ENCODE data around the gene CCBE1.
"Not testable (repeated sequence)": the region's sequence is repeated elsewhere in the genome, so short reads cannot be mapped to it uniquely, and the experiment has no call there.

CCBE1 gene

DNA sequence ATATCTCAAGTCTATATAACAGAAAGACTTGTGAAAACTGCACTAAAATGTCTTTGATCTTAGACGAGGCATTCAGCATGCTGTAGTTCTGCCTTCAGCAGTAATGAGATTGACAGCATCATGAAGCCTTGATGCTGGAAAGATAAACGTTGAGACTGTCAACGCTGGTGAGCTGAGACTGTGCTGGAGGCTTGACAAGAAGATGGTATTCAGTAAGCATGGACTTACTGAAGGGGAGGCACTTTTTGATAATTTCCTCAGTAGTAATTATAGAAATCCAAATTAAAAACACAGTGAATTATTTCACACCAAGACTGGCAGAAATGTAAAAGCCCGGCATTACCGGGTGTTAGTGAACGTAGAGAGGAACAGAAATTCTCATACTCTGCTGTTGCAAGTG, 162.2 kb downstream of the CCBE1 start:
- Histone ChIP-seq H3K9me3 (ENCODE audit: control insufficient read depth, low read length) (no peaks in the 10 kb centered on the region), H3K9ac (ENCODE audit: low read length) (no peak overlapping the region), H3K4me3 (ENCODE audit: low read length) (no peak overlapping the region), H3K36me3 (ENCODE audit: control insufficient read depth, insufficient read depth, low read length, severe bottlenecking) (no peaks in the 10 kb centered on the region), H3K27me3 (replicated peaks; ENCODE audit: control insufficient read depth, insufficient read depth, low read length) (no peaks in the 10 kb centered on the region), H3K4me1 (ENCODE audit: control insufficient read depth, insufficient read depth, low read length) (peaks cover 5% of the 10 kb centered on the region)
- no peak for DNase-seq (ENCODE audit: low read depth)

DNA sequence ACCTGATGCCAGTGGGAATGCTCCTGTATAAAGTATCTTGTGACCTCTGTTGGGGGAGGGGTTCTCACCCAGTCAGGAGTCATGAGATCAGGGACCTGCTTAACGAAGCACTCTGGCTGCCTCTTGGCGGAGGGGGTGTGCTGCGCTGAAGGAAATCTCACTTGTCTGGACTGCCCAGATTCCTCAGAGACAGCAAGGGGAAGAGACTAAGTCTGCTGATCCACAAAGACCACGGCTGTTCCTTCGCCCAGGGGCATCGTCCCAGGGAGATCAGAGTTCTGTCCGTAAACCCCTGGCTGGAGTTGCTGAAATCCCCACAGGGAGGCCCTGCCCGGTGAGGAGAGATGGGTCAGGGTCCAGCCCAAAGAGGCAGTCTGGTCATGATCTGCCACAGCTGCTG, 168.4 kb downstream of the CCBE1 start:
- Histone ChIP-seq H3K4me1 (ENCODE audit: control insufficient read depth, insufficient read depth, low read length) (no peaks in the 10 kb centered on the region), H3K9me3 (ENCODE audit: control insufficient read depth, low read length) (no peaks in the 10 kb centered on the region)

DNA sequence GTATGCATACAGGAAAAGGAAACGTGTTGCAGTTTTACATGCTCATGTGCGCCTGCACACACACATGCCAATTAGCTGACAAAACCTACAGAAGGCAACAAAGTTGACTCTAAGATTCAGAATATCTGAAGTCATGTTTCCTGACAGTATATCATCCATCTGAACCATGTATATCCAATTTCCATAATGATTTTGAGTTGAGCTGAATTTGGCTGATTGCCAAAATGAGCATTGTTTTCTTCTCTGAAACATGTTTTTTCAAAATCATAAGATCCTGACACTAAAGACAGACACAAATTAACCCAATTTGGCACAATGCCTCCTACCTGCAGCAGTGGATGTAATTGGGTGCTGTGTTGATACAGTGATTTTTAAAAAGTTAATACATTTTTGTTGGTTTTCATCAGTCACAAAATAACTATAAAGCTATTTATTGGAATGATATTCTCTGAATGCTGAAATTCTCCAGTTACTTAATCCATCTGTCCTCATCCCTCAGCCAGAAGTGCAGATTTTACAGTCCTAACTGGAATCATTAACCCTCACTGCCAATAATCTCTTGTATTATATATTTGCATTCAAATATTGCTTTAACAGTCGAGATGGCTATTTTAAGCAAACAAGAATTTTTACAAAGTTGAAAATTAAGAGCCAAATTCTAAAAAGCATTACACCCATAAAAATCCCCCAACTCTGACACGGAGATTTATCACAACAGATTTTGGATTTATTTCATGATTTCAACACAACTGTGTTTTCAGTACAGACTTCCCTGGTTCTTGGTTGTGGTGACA, 176.5 kb downstream of the CCBE1 start:
- H3K4me1 ChIP-seq (ENCODE audit: control insufficient read depth, insufficient read depth, low read length): peaks cover 28% of the 10 kb centered on the region
- no peaks in the 10 kb centered on the region for H3K36me3 ChIP-seq (ENCODE audit: control insufficient read depth, insufficient read depth, low read length, severe bottlenecking)
- no peak overlapping the region for H3K4me3 ChIP-seq (ENCODE audit: low read length)
- no peak for DNase-seq (ENCODE audit: low read depth)
- H3K9ac ChIP-seq (ENCODE audit: low read length): no peak overlapping the region
- H3K27me3 ChIP-seq (replicated peaks; ENCODE audit: control insufficient read depth, insufficient read depth, low read length): no peaks in the 10 kb centered on the region
- no peaks in the 10 kb centered on the region for H3K9me3 ChIP-seq (ENCODE audit: control insufficient read depth, low read length)

More for the DNA sequence above, 168.4 kb downstream of the CCBE1 start:
- H3K27me3 ChIP-seq (replicated peaks; ENCODE audit: control insufficient read depth, insufficient read depth, low read length): no peaks in the 10 kb centered on the region
- no peak overlapping the region for H3K9ac ChIP-seq (ENCODE audit: low read length)
- H3K4me3 ChIP-seq (ENCODE audit: low read length): no peak overlapping the region
- no peak for DNase-seq (ENCODE audit: low read depth)
- H3K36me3 ChIP-seq (ENCODE audit: control insufficient read depth, insufficient read depth, low read length, severe bottlenecking): no peaks in the 10 kb centered on the region

DNA sequence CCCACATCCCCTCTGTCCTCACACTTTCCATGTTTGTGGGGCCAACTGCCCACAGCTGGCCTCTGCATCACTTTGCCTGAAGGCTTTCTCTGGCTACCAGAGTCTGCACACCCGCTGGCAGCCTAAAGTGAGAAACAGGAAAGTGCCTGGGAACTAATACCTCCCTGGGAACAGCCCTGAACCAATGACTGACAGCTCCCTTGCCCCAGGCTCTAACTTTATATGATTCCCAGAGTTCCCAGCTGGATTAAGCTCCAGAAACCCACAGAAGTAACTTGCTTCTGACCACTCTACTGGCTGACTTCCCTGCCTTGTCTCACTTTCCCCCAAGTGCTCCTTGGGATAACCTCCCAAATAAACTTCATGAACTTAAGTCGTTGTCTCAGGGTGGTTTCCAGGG, 178.5 kb downstream of the CCBE1 start:
- H3K9ac ChIP-seq (ENCODE audit: low read length): no peak overlapping the region
- peaks cover 47% of the 10 kb centered on the region for H3K4me1 ChIP-seq (ENCODE audit: control insufficient read depth, insufficient read depth, low read length)
- H3K27me3 ChIP-seq (replicated peaks; ENCODE audit: control insufficient read depth, insufficient read depth, low read length): no peaks in the 10 kb centered on the region
- DNase-seq (ENCODE audit: low read depth): no peak
- H3K4me3 ChIP-seq (ENCODE audit: low read length): no peak overlapping the region
- no peaks in the 10 kb centered on the region for H3K9me3 ChIP-seq (ENCODE audit: control insufficient read depth, low read length)
- H3K36me3 ChIP-seq (ENCODE audit: control insufficient read depth, insufficient read depth, low read length, severe bottlenecking): no peaks in the 10 kb centered on the region

DNA sequence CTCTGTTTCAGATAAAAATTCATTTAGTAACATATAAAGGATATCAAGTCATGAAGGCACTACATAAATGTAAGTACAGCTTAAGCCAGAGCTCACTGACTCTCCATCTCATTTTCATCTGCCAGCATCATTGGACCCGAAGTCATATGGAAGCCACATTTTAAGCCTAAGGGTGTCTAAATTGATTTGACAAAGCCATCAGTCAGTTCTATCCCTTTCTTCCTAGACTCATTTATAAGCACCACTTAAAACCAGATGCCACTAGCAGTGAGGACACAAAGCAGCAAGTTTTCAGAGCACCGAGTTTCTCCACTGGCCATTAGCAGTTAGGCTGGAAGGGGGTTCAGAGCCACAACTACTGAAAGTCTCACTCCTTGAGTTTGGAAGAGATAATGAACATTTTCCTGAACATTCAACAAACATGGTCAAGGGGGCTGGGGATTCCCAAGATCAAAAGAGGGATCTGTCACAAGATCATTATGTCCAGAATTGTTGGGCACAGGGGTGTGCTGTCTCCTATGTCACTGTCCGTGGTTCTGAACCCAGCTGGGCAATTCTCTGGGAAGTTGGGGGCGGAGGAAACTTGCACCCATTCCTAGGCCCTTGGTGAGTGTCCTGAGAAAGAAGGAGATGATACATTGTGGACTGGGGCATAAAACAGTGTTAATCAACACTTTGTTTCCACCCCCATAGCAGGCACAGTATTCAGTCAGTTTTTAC, 179.6 kb downstream of the CCBE1 start:
- peak; percentile 62 for DNase-seq (ENCODE audit: low read depth)

DNA sequence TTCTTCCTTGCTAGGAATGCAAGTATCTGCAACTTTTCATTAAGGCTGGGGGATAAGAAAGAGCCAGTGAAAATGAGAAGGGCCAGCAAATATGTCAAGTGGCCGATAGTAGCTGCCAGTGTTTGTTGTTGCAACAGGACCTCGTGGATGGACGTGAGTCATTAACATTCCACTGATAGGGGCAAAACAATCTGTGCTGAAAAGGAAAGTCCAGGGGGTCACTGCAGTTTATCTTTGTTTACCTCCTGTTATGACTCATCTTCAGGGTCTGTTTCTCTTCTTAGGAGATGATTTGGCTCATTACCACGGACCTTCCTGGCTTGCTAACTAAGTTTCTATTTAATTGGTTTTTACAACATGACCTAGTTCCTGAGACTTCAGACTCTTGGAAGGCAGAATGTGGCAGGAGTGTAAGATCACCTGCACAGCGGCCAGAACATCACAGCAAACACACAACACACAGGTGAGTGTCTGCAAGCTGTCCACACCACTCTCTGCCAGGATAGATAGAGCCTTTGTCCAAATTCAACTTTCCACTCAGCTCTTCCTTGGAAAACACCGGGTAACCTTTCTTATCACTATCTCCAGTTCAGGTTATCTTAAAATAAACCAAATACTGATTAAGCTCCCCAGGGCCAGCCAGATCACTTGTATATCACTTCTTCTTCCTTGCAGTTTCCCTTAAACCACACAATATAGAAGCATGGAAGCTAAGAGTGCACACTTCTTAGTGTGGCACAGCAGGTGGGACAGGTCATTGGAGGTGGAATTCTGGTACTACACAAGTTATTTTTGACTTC, 180.7 kb downstream of the CCBE1 start:
- peaks cover 46% of the 10 kb centered on the region for H3K4me1 ChIP-seq (ENCODE audit: control insufficient read depth, insufficient read depth, low read length)
- peak; percentile 76 for DNase-seq (ENCODE audit: low read depth)
- no peaks in the 10 kb centered on the region for H3K9me3 ChIP-seq (ENCODE audit: control insufficient read depth, low read length)
- no peaks in the 10 kb centered on the region for H3K36me3 ChIP-seq (ENCODE audit: control insufficient read depth, insufficient read depth, low read length, severe bottlenecking)
- no peaks in the 10 kb centered on the region for H3K27me3 ChIP-seq (replicated peaks; ENCODE audit: control insufficient read depth, insufficient read depth, low read length)
- H3K9ac ChIP-seq (ENCODE audit: low read length): no peak overlapping the region
- H3K4me3 ChIP-seq (ENCODE audit: low read length): peak overlapping the region; percentile 38

More for the DNA sequence above, 179.6 kb downstream of the CCBE1 start:
- peaks cover 47% of the 10 kb centered on the region for H3K4me1 ChIP-seq (ENCODE audit: control insufficient read depth, insufficient read depth, low read length)
- H3K9me3 ChIP-seq (ENCODE audit: control insufficient read depth, low read length): no peaks in the 10 kb centered on the region
- no peak overlapping the region for H3K4me3 ChIP-seq (ENCODE audit: low read length)
- no peaks in the 10 kb centered on the region for H3K27me3 ChIP-seq (replicated peaks; ENCODE audit: control insufficient read depth, insufficient read depth, low read length)
- no peak overlapping the region for H3K9ac ChIP-seq (ENCODE audit: low read length)
- no peaks in the 10 kb centered on the region for H3K36me3 ChIP-seq (ENCODE audit: control insufficient read depth, insufficient read depth, low read length, severe bottlenecking)

DNA sequence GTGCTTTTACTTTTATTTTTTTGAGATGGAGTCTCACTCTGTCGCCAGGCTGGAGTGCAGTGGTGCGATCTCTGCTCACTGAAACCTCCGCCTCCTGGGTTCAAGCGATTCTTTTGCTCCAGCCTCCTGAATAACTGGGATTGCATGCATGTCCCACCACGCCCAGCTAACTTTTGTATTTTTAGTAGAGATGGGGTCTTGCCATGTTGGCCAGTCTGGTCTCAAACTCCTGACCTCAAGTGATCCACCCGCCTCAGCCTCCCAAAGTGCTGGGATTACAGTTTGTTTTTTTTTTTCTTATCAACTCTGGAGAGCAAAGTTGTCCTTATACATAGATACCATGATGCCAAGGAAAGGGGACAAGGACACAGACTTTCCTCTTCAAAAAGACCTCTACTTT, 181.3 kb downstream of the CCBE1 start:
- H3K27me3 ChIP-seq (replicated peaks; ENCODE audit: control insufficient read depth, insufficient read depth, low read length); DNase-seq (ENCODE audit: low read depth); H3K9me3 ChIP-seq (ENCODE audit: control insufficient read depth, low read length); H3K4me3 ChIP-seq (ENCODE audit: low read length); H3K36me3 ChIP-seq (ENCODE audit: control insufficient read depth, insufficient read depth, low read length, severe bottlenecking): not testable (repeated sequence)
- peaks cover 40% of the 10 kb centered on the region for H3K4me1 ChIP-seq (ENCODE audit: control insufficient read depth, insufficient read depth, low read length)
- peak overlapping the region; percentile 39 for H3K9ac ChIP-seq (ENCODE audit: low read length)

DNA sequence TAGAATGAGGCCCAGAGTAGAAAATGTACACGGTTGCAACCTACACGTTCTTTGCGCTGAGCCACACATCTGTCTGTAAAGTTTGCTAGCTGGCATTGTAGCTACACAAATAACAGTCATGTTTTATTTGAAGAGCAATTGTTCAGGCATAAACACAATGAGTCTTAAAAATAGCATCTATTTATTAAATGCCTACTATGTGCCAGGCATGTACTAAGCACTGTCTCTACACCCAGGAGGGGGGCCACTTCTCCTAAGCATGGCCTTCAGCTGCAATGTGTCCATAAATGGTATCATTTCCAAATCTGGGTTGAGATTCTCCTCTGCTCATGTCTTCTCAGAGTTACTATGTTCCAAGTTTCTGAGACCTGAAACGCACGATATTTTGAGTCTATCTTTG, 182.1 kb downstream of the CCBE1 start:
- Histone ChIP-seq H3K9me3 (ENCODE audit: control insufficient read depth, low read length) (no peaks in the 10 kb centered on the region), H3K27me3 (replicated peaks; ENCODE audit: control insufficient read depth, insufficient read depth, low read length) (no peaks in the 10 kb centered on the region), H3K9ac (ENCODE audit: low read length) (peak overlapping the region; percentile 53), H3K4me3 (ENCODE audit: low read length) (peak overlapping the region; percentile 37), H3K36me3 (ENCODE audit: control insufficient read depth, insufficient read depth, low read length, severe bottlenecking) (no peaks in the 10 kb centered on the region), H3K4me1 (ENCODE audit: control insufficient read depth, insufficient read depth, low read length) (peaks cover 35% of the 10 kb centered on the region)
- no peak for DNase-seq (ENCODE audit: low read depth)

DNA sequence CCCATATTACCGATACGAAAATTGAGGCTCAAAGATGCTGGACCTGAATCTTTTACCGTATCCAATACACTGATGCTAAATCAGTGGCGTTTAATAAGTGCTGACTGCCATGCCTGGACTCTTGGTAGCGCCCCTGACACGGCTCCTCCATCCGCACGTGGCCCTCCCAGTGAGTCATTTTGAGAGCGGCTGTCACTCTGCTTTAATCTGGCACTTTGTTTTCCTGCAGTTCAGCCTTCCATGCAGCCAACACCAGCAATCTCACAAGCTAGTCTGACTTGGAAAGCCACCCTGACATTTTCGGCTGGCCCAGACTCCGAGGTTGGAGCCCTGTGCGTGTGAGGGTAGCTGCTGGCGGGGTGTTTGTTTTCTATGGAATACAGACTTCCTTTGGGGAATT, 183.0 kb downstream of the CCBE1 start:
- H3K4me3 ChIP-seq (ENCODE audit: low read length): peak overlapping the region; percentile 38
- peaks cover 35% of the 10 kb centered on the region for H3K4me1 ChIP-seq (ENCODE audit: control insufficient read depth, insufficient read depth, low read length)
- H3K9me3 ChIP-seq (ENCODE audit: control insufficient read depth, low read length): no peaks in the 10 kb centered on the region
- peak overlapping the region; percentile 40 for H3K9ac ChIP-seq (ENCODE audit: low read length)
- no peaks in the 10 kb centered on the region for H3K36me3 ChIP-seq (ENCODE audit: control insufficient read depth, insufficient read depth, low read length, severe bottlenecking)
- peak; percentile 71 for DNase-seq (ENCODE audit: low read depth)
- H3K27me3 ChIP-seq (replicated peaks; ENCODE audit: control insufficient read depth, insufficient read depth, low read length): no peaks in the 10 kb centered on the region

DNA sequence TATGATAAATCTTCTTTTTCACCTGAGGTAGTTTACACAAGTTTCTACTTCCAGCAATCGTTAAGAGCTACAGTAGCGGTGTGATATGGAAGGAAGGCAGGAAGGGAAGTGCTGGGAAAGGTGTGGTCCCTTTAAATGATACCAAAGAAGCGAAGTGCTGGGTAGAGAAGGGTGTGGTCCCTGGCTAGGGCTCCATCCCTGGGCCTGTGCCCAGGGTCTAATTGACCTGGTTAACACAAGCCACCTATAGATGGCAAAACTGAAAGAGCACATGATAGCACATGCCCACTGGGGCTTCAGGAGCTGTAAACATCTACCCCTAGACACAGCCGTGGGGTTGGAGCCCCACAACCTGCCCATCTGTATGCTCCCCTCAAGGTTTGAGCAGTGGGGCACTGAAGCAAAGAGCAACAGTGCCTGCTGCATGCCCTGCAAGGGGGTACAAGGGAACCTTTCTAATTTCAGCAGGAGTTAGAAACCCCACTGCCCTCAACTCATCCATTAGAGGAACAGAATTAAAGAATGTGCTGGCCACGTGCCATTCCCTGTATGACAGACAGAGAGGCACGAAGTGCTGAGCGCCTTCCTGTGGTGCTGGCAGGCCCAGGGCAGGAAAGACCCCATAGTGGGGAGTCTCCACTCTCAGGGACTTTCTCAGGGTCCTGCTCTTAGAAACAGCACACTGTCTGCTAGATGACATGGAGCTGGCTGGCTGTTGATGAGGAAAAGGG, 185.0 kb downstream of the CCBE1 start:
- Histone ChIP-seq H3K4me3 (ENCODE audit: low read length) (no peak overlapping the region), H3K9ac (ENCODE audit: low read length) (no peak overlapping the region), H3K27me3 (replicated peaks; ENCODE audit: control insufficient read depth, insufficient read depth, low read length) (no peaks in the 10 kb centered on the region), H3K36me3 (ENCODE audit: control insufficient read depth, insufficient read depth, low read length, severe bottlenecking) (no peaks in the 10 kb centered on the region), H3K4me1 (ENCODE audit: control insufficient read depth, insufficient read depth, low read length) (peaks cover 41% of the 10 kb centered on the region), H3K9me3 (ENCODE audit: control insufficient read depth, low read length) (no peaks in the 10 kb centered on the region)
- no peak for DNase-seq (ENCODE audit: low read depth)
